Measurements from ENCODE around the gene C12orf56.
"Not testable (repeated sequence)": the region's sequence is repeated elsewhere in the genome, so short reads cannot be mapped to it uniquely, and the experiment has no call there.

The C12orf56 gene

DNA sequence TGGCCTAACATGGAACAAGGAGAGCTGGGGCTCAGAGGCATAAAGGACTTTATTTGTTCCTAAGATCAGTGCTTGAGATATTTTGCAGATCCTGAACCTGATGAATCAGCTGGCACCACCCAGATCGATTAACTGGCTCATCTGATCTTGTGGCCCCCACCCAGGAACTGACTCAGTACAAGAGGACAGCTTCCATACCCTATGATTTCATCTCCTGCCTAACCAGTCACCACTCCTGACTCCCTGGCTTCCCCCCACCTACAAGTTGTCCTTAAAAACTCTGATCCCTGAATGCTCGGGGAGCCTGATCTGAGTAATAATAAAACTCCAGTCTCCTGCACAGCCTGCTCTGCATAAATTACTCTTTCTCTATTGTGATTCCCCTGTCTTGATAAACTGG, 5.1 kb downstream of the C12orf56 start:
- peak; percentile 59 for DNase-seq (ENCODE audit: low spot score)

DNA sequence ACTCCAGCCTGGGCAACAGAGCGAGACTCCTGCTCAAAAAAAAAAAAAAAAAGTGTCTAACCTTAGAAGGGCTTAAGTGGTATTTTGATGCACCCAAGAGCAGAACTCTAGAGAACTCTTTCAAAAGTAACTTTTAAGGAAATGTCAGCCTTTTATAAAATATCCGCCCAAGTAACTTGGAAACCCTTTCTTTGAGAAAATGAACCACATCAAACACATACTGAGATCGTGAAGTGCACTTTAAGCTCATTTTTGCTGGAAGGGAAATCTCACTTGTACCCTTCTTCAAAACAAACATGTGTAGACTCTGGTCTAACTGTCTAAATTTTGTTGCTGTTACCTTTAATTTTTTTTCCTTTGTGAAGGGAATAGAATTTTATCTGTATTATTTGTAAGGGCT, 5.5 kb downstream of the C12orf56 start:
- DNase-seq (ENCODE audit: low spot score) = no peak

DNA sequence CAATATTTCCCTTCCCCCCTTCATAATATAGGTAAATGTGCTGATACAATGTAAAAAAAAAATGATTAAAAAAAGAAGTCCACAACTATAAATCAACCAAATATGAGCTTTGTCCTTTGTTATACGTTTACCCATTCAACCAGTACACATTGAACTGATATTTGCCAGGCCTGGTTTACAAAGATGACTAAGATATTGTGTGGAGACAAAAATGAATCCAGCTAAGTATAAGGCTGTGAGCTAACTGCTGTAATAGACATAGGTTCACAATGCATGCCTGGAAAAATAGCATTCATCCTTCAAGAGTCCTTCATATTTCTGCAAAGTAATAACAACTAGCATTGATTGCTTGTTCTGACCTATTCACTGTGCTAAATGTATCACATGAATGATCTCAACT, 6.9 kb downstream of the C12orf56 start:
- no peak for DNase-seq (ENCODE audit: low spot score)

DNA sequence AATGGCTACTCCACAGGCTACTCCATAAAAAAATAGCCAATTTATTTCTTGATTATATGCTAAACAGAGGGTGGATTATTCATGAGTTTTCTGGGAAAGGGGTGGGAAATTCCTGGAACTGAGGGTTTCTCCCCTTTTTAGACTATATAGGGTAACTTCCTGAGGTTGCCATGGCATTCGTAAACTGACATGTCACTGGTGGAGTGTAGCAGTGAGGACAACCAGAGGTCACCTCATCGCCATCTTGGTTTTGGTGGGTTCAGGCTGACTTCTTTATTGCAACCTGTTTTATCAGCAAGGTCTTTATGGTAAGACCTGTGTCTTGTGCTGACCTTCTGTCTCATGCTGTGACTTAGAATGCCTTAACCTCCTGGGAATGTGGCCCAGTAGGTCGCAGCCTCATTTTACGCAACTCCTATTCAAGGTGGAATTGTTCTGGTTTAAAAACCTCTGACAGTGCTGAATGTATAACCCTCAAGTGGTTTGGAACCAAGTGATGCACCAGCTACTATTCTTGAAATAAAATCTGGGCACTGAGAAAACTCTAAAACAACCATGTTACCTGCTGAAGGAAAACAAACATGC, 27.7 kb downstream of the C12orf56 start:
- DNase-seq (ENCODE audit: low spot score) = no peak

DNA sequence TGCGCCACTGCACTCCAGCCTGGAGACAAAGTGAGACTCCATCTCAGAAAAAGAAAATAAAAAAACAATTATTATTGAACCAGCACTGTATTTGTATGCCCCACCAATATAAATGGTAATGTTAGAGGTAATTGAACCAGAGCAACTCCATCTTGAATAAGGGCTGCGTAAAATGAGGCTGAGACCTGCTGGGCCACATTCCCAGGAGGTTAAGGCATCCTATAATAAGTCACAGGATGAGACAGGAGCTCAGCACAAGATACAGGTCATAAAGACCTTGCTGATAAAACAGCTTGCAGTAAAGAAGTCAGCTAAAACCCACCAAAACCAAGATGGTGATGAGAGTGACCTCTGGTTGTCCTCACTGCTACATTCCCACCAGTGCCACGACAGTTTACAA, 29.4 kb downstream of the C12orf56 start:
- DNase-seq (ENCODE audit: low spot score) = not testable (repeated sequence)

DNA sequence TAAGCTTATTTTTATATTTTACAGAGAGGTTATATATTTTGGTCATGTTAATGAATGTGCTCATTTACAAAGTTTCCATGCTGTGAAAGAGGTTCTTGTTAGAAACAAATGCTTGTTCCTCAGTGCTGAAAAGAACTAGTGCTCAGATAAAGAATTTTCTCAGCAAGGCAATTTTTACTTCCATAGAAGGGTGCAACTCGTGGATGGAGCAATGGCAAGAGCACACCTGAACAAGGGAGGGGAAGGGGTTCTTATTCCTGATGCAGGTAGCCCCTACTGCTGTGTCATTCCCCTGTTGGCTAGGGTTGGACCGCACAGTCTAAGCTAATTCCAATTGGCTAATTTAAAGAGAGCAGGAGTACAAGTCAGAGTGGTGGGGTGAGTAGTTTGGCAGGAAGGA, 34.3 kb downstream of the C12orf56 start:
- not testable (repeated sequence) for DNase-seq (ENCODE audit: low spot score)

DNA sequence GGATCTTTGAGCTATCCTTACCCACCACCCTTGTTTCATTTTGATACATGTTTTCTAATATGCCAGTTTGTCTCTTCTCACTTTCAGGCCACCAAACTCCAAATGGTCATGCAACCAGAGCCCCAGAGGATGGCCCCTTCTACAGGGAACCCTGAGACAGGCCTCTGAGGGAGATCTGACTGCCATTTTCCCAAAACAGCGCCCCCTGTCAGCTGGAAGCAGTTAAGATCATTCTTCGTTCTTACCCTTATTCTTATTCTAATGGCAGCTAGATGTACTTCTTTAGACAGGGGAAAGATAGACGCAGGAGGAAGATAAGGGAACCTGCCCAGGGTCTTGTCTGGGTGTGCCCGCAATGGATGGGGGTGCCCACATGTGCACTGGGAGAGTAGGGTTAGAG, 38.4 kb downstream of the C12orf56 start:
- DNase-seq (ENCODE audit: low spot score) = no peak

DNA sequence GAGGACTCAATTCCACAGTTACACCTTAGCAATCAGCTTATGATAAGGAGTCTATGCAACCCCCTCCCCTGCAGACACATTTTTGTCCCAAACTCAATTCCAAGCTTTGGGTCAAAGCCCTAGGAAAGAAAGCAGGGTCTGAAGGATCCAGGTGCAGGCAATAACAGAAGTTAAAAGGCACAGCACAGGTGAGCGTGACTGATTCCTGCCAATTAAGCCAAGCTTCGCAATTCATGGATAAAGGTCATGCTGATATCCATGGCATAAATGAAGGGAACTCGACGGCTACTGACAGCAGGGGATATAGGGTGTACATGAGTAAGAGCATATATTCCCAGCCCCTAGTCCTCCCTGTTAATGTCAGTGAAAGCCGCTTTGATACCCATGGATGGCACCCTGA, 39.3 kb downstream of the C12orf56 start:
- no peak for DNase-seq (ENCODE audit: low spot score)

DNA sequence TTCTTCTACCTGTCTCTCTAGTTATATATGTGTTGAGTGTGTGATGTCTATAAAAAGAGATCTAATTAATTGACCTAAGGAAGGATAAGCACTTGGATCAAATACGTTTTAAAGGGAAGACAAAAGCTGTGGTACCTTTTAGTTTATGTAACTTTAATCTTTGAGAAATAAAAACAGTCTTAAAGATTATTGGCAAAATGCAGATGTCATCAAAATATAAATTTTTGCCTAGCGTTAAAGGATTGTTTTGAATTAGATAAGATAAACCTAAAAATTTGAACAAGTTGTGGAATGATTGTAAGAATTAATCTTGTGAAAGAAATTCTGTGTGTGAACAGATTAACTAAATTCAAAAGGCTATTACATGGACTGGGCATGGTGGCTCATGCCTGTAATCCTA, 42.9 kb downstream of the C12orf56 start:
- no peak for DNase-seq (ENCODE audit: low spot score)

DNA sequence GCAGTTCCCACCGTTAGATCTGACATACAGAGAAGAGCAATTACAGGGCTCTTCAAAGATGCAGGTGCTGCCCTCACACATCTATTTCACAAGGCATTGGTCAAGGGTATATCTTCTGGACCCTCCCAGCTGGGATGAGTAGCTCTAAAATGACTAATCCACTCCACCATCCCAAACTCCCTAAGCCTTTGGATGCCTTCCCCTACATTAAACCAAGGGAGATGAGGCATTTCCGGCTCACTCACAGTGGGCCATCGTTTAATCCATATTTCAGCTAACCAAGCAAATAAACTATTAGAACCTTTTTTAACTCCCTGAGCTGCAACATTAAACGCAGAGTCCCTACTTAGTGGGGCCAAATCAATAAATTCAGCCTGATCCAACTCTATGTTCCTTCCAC, 45.9 kb downstream of the C12orf56 start:
- not testable (repeated sequence) for DNase-seq (ENCODE audit: low spot score)

DNA sequence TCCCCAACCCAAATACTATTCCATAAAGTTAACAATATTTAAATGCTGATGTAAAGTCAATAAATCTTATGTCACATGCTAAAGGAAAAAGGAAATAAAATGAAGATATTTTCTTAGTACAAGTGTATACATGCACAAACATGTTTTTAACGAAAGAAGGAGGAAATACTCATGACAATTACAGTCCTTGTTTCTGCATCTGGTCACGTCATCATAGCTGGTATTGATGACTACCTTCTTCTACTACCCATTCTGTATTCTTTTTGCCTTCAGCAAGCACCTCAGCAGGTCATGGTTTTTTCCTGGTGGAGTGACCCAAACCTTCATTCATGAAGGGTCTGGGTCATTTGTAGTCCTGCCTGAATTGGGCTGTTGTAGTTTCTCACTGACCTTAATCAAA, 50.0 kb downstream of the C12orf56 start:
- not testable (repeated sequence) for DNase-seq (ENCODE audit: low spot score)

DNA sequence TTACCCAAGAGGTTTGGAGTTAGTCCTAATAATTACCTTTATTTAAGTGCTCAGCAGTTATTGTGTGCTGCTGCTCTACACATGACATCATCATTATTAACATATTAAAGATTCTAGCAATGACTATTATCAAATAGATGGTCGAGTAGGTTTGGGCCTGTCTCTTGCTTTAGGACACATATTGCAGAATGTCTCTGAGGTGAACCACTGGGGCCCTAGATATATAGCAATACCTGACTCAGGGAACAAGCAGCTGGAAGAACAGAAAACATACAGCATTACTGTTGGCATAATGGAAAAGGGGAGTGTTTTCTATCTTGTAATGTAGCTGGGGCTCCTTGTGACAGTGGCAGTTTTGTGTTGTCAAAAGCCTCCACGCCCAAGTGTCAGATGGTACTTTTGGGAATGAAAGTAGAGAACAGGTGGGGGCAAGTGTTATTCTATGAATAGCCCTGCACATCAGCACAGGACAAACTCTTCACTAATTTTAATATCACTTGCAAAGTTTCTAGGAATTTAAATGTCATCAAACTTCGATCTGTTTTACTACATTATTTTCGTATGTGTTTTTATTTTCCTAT, 54.6 kb downstream of the C12orf56 start:
- no peak for DNase-seq (ENCODE audit: low spot score)

DNA sequence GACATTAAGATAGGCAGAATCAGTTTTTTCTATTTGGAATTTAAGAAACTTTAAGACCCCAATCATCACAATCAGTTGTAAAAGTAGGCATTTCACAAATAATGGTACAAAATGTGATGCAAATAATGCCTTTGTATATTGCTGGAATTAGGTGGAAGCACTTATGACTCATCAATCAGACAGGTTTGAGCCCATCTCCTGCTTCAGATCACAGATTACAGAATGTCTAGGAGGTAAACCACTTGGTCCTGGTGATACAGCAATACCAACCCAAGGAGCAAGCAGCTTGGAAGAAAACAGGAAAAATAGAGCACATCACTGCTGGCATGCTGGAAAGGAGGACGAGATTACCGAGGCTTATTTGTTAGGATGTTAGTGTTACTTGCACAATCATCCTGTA, 57.6 kb downstream of the C12orf56 start:
- no peak for DNase-seq (ENCODE audit: low spot score)

DNA sequence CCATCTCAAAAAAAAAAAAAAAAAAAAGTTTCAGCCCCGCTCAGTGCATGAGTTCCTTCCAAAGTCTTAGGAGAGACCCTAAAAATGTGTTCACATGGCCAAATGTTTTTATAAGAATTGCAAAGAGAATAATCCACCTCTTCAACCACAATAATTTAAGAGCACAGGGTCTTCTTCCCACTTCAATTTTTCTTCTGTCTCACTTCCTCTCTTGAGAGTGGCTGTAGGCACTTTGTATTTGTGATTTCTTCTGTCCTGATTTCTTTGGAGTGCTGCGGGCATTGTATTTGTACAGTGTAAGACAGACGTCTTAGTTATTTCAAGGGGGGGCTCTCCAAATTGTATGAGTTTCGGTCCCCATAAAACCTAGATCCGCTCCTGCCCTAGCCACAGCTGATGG, 58.3 kb downstream of the C12orf56 start:
- DNase-seq (ENCODE audit: low spot score) = no peak

DNA sequence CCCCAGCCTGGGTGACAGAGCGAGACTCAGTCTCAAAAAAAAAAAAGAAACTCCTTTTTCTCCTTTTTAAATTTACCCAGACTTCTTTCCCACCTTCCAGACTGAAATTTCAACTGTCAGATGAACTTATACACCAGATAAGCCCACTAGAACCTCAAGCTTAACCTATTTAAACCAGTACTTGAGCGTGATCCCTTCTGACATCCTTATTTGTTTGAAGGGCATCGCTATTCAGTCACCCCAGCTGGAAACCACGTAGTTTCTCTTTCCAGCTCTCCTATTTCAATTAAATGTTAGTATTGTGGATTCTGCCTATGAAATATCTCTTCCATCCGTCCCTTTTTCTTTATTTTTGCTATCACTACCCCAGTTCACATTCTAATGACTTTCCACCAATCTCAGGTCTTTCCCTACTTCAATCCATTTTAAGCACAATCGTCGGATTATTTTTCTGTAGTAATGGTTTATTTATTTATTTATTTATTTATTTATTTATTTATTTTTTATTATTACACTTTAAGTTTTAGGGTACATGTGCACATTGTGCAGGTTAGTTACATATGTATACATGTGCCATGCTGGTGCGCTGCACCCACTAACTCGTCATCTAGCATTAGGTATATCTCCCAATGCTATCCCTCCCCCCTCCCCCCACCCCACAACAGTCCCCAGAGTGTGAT, 61.4 kb downstream of the C12orf56 start:
- not testable (repeated sequence) for DNase-seq (ENCODE audit: low spot score)

DNA sequence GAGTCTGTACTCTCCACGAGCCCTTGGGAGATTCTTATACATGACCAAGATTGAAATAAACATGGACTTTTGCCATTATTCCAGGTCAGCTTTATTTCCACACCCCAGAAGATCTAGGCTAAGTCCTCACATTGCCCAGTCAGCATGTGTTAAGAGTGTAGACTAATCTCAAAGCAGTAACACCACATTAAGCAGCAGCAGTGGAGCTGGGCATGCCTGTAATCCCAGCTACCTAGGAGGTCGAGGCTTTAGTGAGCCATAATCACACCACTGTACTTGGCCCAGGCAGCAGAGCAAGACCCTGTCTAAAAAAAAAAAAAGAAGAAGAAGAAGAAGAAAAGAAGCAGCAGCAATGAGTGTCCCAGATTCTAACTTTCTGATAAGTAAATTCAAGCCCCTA, 65.5 kb downstream of the C12orf56 start:
- no peak for DNase-seq (ENCODE audit: low spot score)

DNA sequence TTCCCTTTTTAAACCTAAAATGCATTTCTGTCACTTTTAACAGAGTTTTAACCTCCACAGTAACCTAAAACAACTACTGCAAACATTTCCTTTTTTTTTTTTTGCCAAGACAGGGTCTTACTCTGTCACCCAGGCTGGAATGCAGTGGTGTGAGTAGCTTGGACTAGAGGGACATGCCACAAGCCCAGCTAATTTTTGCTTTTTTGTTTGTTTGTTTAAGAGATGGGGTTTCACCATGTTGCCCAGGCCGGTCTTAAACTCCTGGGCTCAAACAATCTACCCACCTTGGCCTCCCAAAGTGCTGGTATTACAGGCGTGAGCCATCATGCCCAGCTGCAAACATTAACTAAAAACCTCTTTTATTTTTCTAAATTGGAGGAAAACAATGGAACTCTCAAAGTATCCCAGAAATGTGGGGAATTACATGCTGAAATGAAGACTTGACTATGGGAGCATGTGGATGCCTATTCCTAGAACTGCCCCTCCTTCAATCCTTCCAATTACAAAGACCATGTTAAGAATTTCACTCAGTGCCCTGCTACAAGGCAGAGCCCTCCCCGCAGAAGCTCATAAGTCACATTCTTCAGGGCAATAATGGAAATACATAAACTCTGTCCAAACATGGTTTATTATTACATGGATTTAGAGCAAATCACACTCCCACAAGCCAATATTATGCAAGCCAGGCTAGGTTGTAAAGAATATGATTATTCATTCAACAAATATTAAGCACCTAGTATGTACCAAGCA, 66.9 kb downstream of the C12orf56 start:
- DNase-seq (ENCODE audit: low spot score) = no peak

DNA sequence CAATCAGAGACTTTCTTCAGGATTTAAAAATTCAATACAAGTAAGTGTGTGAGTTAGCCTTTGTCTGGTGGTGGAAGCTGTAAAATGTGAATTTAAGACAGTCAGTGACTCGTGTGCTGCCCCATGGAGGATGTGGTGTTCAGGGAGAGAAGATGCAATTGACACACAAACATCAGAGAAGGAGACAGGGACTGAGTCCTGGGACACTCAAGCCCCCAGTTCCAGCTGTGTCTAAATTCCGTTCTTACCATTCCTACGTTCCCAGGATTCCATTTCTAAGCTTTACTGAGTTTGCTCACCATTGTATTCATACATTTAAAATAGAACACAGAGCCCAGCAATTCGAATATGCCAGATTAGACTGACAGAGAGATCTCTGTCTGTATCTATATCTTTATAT, 67.6 kb downstream of the C12orf56 start:
- no peak for DNase-seq (ENCODE audit: low spot score)

DNA sequence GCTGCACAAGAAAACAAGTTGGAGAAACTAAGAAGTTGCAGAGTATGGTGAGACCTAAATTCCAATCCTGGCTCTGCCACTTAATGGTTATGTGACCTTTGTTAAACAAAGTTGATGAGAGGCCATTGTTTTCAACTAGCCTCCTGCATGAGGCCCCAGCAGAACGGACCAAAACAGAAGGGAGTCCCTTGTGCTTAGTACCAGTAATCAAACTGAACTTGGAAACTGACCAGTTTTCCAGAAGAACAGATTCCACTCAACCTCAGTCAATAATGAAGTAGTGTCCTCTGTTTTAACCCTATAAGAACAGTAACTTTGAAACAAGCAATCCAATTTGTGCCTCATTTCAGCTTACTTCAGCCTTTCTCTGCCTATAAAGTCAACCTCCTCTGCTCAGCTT, 69.9 kb downstream of the C12orf56 start:
- no peak for DNase-seq (ENCODE audit: low spot score)

DNA sequence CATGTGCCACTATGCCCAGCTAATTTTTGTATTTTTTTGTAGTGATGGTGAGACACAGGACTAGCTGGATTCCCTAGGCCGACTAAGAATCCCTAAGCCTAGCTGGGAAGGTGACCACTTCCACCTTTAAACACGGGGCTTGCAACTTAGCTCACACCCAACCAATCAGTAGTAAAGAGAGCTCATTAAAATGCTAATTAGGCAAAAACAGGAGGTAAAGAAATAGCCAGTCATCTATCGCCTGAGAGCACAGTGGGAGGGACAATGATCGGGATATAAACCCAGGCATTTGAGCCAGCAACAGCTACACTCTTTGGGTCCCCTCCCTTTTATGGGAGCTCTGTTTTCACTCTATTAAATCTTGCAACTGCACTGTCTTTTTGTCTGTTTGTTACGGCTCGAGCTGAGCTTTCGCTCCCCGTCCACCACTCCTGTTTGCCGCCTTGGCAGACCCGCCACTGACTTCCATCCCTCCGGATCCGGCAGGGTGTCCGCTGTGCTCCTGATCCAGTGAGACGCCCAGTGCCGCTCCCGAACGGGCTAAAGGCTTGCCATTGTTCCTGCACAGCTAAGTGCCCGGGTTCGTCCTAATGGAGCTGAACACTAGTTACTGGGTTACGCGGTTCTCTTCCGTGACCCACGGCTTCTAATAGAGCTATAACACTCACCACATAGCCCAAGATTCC, 70.9 kb downstream of the C12orf56 start:
- DNase-seq (ENCODE audit: low spot score) = not testable (repeated sequence)

DNA sequence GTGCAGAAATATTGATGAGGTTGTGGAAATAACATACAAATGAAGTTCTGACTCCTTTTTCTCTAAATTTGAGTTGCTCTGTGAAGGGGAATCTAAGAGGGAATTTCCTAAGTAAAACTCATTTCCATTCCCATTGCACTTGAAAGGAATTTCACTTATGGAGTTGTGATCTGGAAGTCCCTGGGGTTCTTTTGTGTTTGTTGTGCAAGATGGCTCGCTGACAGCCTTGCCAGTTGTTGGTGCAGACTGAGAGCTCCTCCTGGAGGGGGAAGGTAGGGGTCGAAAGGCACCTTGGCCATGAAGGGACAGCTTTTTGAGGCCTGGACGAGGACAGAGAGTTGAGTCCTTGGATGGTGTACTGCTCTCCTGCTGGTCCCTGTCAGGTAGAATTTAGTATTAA, 72.0 kb downstream of the C12orf56 start:
- DNase-seq (ENCODE audit: low spot score) = no peak

DNA sequence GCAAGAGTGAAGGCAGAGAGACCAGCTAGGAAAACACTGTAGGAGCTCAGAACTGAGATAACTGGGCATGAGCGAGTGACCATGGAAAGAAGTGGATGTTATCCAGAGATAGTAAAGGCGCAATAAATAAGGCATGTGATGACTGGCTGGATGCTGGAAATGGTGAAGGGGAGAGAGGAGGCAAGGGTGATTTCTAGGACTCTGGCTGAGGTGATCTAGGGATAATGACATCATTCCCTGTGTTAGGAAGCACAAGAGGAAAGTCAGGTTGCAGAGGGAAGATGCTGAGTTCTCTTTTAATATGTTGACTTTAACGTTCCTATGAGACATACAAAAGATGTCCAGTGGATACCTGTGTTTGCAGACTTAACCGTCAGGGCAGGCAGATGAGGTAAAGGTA, 78.7 kb downstream of the C12orf56 start:
- DNase-seq (ENCODE audit: low spot score) = no peak

DNA sequence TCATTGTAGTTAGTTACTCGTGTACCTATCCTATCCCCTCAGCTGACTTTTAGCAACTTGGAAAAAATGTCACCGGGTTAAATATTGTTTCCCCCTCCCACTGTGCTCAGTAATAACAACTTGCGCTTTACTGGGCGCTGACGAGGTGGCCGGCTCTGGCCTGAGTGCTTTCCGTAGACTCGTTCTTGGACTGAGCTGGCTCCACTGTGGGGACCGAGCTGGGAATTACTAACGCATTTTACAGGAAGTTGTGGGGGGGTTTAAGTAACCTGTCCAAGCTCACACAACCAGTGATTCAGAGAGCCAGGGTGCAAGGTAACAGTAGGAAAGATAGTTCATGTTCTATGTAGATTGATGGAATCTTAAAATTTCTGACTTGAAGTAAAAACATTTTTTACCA, 86.0 kb downstream of the C12orf56 start:
- no peak for DNase-seq (ENCODE audit: low spot score)

Measured in RKO (cell line).